Measurements from ENCODE around the gene SLC4A3. TPM values are rescaled to one million over a fixed set of nuclear protein-coding genes. Genes with fewer than 3 reads are reported as not detected.

SLC4A3 gene
- total and polyA plus RNA-seq, 2 of the 8 experiments (the other 6 are each of a cell fraction or from before 2014, with no cell fraction given): 4.8 to 7.4 TPM

GRCh38 chr2:219593154-219593553, 34.3 kb upstream of the SLC4A3 start (continued):
- no peak for TF ChIP-seq FOSL1 (IDR thresholded peaks at IDR 0.05; ENCODE audit: insufficient read depth, low read depth, low read length)
- no peak for TF ChIP-seq NRF1 (IDR thresholded peaks at IDR 0.05; ENCODE audit: low read depth, low read length)
- no peak for TF ChIP-seq RXRA (IDR thresholded peaks at IDR 0.05; ENCODE audit: insufficient read depth, low read depth, low read length)
